ENCODE results near the gene CASQ2. TPM values are rescaled to one million over a fixed set of nuclear protein-coding genes. Genes with fewer than 3 reads are reported as not detected.

CASQ2 gene
- total RNA-seq, 4 donors from 2014 or later, result 5.9 to 11.2 (median 9.4) TPM

DNA sequence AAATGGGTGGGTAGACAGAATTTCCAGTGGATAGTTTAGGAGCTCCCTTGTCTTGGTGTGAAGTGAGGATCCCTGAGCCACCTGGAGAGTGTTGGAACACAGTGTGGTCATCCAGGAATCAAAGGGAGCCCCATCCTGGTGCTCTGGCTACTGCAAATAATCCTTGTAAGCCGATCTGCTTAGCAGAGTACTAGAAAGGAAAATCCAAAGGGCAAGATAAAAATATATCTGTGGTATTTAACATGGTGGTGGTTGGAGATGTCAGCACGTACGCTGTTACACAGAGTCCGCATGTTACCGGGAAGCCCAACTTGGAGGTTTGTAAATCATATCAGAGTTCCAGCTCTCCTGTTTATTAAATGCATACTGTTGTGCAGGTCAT is 87.8 kb downstream of the CASQ2 start:
- TF ChIP-seq POLR2A (IDR thresholded peaks at IDR 0.05) (no peak), EP300 (IDR thresholded peaks at IDR 0.05; ENCODE audit: low read depth) (no peak), POLR2AphosphoS5 (IDR thresholded peaks at IDR 0.05) (no peak)
- TF ChIP-seq, protein P1, sequence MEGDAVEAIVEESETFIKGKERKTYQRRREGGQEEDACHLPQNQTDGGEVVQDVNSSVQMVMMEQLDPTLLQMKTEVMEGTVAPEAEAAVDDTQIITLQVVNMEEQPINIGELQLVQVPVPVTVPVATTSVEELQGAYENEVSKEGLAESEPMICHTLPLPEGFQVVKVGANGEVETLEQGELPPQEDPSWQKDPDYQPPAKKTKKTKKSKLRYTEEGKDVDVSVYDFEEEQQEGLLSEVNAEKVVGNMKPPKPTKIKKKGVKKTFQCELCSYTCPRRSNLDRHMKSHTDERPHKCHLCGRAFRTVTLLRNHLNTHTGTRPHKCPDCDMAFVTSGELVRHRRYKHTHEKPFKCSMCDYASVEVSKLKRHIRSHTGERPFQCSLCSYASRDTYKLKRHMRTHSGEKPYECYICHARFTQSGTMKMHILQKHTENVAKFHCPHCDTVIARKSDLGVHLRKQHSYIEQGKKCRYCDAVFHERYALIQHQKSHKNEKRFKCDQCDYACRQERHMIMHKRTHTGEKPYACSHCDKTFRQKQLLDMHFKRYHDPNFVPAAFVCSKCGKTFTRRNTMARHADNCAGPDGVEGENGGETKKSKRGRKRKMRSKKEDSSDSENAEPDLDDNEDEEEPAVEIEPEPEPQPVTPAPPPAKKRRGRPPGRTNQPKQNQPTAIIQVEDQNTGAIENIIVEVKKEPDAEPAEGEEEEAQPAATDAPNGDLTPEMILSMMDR (IDR thresholded peaks at IDR 0.05), result no peak
- WGBS, 2 donors (ENCODE audit: low coverage in 1 of 2), result 89 to 96% methylated on average over 4 to 5 of the region's 5 CpGs
- Histone ChIP-seq H3K4me1 (peaks cover 0 to 17% (median 9%) of the 10 kb centered on the region in 4 donors), H3K4me3 (no peak overlapping the region), H3K36me3 (peaks cover 0 to 6% (median 0%) of the 10 kb centered on the region in 4 donors), H3K9me3 (no peaks in the 10 kb centered on the region), H3K27me3 (no peaks in the 10 kb centered on the region), H3K27ac (peak overlapping the region in 2 of 4 donors; percentile 69 to 70)
- in situ Hi-C loops (cut with MboI; ENCODE audit: low pct_ligation_motif_present in 1 of 4, low pct_unique_long_range_greater_than_20kb in 1 of 4, low sequenced_read_pairs in 3 of 4), result no loop called here
- DNase-seq, result no peak
- intact Hi-C loops (cut with DNase I; ENCODE audit: low total_unique reads), result no loop called here

DNA sequence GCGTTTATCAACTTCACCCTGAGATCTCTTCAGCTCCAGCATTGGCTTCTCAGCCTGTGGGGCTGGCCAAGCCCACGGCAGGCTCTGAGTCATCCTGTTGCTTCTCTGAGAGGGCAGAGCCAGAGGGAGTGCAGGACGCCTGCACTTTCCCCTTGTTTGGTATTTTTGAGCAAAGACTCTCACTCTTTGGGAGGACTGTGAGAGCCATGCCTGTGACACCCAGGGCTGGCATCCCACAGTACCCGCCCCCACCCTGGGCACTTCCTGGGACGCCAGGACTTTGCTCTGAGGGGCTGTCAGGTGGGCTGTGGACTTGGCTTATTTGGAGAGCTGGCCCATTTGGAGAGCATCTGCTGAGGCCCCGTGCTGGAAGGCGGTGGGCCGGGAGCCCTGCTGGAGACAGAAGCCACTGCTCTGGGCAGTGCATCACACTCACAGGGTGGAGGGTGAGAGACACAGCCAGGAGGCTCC is 89.3 kb downstream of the CASQ2 start:
- H3K36me3 ChIP-seq, result no peaks in the 10 kb centered on the region
- H3K9me3 ChIP-seq, result no peaks in the 10 kb centered on the region
- H3K4me1 ChIP-seq, result peaks cover 0 to 18% (median 9%) of the 10 kb centered on the region in 4 donors
- intact Hi-C loops (cut with DNase I; ENCODE audit: low total_unique reads), result no loop called here
- no peak overlapping the region for H3K4me3 ChIP-seq
- H3K27me3 ChIP-seq, result no peaks in the 10 kb centered on the region
- H3K27ac ChIP-seq, result peak overlapping the region; percentile 68 to 81 (median 70)
- DNase-seq, result peak; percentile 18
- WGBS, 2 donors (ENCODE audit: low coverage in 1 of 2), result 67 to 100% methylated on average over 1 to 8 of the region's 8 CpGs
- TF ChIP-seq POLR2A (IDR thresholded peaks at IDR 0.05), result no peak
- TF ChIP-seq, protein P1 (IDR thresholded peaks at IDR 0.05), result no peak
- TF ChIP-seq POLR2AphosphoS5 (IDR thresholded peaks at IDR 0.05), result peak in 1 of 3 donors; percentile 15
- no peak for TF ChIP-seq EP300 (IDR thresholded peaks at IDR 0.05; ENCODE audit: low read depth)
- in situ Hi-C loops (cut with MboI; ENCODE audit: low pct_ligation_motif_present in 1 of 4, low pct_unique_long_range_greater_than_20kb in 1 of 4, low sequenced_read_pairs in 3 of 4), result no loop called here

DNA sequence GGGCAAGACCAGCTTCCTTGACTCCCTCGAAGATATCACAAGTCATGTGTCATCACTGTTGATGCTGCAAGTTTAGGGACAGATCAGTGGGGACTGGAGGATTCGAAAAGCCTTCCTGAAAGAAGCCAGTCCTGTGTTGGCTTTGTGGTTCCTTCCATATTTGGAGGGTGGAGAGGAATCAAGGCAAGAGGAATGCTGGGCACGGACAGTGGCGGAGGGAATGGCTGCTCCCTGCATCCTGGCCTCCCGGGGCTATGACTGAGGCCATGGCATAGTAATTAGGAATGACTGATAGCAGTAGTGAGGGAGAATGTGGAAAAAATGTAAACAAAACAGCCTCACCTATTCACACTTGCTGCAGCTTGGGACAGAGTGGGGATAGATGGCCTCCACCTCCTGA is 90.4 kb downstream of the CASQ2 start:
- no peak for DNase-seq
- H3K27me3 ChIP-seq, result no peaks in the 10 kb centered on the region
- no peak overlapping the region for H3K4me3 ChIP-seq
- peaks cover 0 to 22% (median 13%) of the 10 kb centered on the region in 4 donors for H3K4me1 ChIP-seq
- H3K9me3 ChIP-seq, result no peaks in the 10 kb centered on the region
- 67% methylated on average over 5 of the region's 5 CpGs; no CpG with 5 or more reads in 1 of the 2 donors for WGBS, 2 donors (ENCODE audit: low coverage in 1 of 2)
- TF ChIP-seq, protein P1 (IDR thresholded peaks at IDR 0.05), result no peak
- TF ChIP-seq POLR2AphosphoS5 (IDR thresholded peaks at IDR 0.05) (no peak), POLR2A (IDR thresholded peaks at IDR 0.05) (no peak), EP300 (IDR thresholded peaks at IDR 0.05; ENCODE audit: low read depth) (no peak)
- no peaks in the 10 kb centered on the region for H3K36me3 ChIP-seq
- intact Hi-C loops (cut with DNase I; ENCODE audit: low total_unique reads), result no loop called here
- peak overlapping the region; percentile 18 to 81 (median 70) for H3K27ac ChIP-seq
- in situ Hi-C loops (cut with MboI; ENCODE audit: low pct_ligation_motif_present in 1 of 4, low pct_unique_long_range_greater_than_20kb in 1 of 4, low sequenced_read_pairs in 3 of 4), result no loop called here

DNA sequence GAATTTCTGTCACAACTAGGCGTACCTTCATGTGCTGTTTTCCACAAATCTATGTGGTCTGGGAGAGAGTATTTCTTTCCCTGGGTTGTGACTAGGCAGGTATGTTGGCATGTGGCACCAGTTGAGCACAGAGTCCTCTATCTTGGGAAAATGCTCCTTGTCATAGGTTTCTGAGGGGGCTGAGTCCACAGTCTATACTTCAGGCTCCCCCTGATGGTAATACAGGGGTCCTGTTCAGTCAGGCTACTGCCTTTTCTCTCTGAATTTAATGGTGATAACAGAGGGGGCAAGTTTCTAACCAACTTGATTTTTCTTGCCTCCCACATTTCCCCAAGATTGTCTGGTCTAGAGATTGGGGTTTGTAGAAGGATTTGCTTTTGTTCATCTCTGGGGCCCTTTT is 90.9 kb downstream of the CASQ2 start:
- H3K36me3 ChIP-seq, result no peaks in the 10 kb centered on the region
- no peaks in the 10 kb centered on the region for H3K27me3 ChIP-seq
- WGBS, 2 donors (ENCODE audit: low coverage in 1 of 2), result 95% methylated on average over 1 of the region's 1 CpG; no CpG with 5 or more reads in 1 of the 2 donors
- intact Hi-C loops (cut with DNase I; ENCODE audit: low total_unique reads), result no loop called here
- peak overlapping the region; percentile 18 to 81 (median 70) for H3K27ac ChIP-seq
- in situ Hi-C loops (cut with MboI; ENCODE audit: low pct_ligation_motif_present in 1 of 4, low pct_unique_long_range_greater_than_20kb in 1 of 4, low sequenced_read_pairs in 3 of 4), result no loop called here
- no peak for DNase-seq
- no peak overlapping the region for H3K4me3 ChIP-seq
- H3K9me3 ChIP-seq, result no peaks in the 10 kb centered on the region
- TF ChIP-seq EP300 (IDR thresholded peaks at IDR 0.05; ENCODE audit: low read depth), result no peak
- TF ChIP-seq POLR2A (IDR thresholded peaks at IDR 0.05), result no peak
- no peak for TF ChIP-seq POLR2AphosphoS5 (IDR thresholded peaks at IDR 0.05)
- TF ChIP-seq, protein P1 (IDR thresholded peaks at IDR 0.05), result no peak
- peaks cover 0 to 22% (median 13%) of the 10 kb centered on the region in 4 donors for H3K4me1 ChIP-seq

Measured in transverse colon (tissue), 4 donors.